Glomerular endothelial cell (primary cell): ENCODE data around the gene COL4A1. TPM values are rescaled to one million over a fixed set of nuclear protein-coding genes. Genes with fewer than 3 reads are reported as not detected.

ENCODE experiments used
- DNase-seq: peaks from one replicate; pipeline ENCODE4 v3.0.0-alpha.2; 2011; ENCODE audit warnings: low read depth, low spot score; ENCODE audit errors: extremely low read depth
- total RNA-seq: library from RNA; depleted of rRNA; stranded (reverse); fragments of >200 nt; gene quantifications from 2 replicates; pipeline ENCODE4 v1.2.3, GENCODE V29; 2015

The COL4A1 gene
- total RNA-seq, 1 donor from 2014 or later: 4,558 TPM

DNA sequence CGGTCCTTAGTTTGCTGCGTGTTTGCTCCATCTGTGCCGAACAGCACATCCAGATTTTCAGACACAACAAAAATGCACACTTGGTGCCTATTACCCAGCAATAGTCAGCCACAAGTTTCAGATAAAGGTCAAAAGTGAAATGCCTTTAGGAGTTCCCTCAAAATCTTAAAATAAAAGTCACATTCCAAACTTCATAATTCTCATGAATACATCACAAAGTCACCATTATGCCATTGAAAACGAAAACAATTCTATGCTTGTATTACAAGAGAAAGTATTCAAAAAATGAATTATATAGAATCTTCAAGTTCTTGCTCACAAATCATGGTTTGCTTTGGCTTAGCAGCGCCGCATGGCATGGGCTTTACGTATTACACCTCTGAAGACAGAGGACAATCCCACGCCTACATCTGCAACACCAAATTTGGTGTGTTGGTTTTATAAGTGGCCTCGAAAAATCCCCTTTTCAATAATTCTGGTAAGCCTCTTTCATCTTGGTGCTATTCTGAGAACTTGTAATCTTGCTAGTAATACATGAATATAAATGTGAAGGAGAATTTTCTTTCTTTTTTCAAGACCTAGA lies 26.6 kb downstream of the COL4A1 start:
- DNase-seq: no peak

- DNase-seq: no peak
Measured at GRCh38 chr13:110279684-110280083, 27.3 kb downstream of the COL4A1 start.

DNA sequence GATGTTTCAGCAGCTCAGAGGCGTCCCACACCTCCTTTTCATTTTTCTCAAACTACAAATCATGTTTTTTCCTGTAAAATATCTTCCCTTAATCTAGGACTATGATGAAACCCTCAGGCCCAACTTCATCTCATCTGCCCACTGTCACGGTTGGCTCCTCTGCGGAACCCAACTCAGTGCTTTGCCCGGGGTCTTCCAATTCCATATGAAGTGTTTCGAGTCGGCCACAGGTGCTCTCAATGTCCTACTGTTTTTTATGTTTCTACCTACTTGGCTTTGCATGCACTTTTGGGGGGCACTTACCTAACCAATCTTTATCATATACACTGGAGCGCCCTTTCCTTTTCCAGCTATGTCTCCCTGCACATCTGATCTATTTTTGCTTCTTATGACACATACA lies 28.1 kb downstream of the COL4A1 start:
- no peak for DNase-seq

DNA sequence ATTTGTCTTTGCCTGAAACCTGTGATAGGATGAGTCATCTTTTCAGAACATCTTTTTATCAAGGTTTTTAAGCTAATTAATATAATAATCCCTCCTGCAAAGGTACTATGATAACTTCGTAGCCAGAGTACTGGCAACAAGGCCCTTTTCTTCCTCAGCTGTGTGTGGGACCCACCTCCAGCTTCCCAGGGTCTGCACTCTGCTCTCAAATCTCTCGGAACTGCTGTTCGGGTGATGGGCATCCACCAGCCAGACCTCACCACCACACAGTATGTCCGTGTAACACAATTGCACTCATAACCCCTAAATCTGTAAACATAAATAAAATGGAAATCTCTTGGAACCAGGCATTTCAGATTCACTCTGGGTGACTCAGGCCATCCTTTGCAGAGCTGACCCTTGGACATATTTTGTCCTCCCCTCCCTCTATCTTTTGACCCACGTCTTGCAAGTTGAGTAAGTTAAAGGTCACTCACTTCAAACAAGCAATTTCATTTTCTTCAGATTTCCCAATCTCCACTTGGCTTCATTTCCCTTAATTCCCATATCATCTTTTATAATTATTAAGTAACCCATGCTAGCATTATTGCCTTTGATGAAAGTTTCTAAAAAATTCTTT lies 29.5 kb downstream of the COL4A1 start:
- DNase-seq: no peak

DNA sequence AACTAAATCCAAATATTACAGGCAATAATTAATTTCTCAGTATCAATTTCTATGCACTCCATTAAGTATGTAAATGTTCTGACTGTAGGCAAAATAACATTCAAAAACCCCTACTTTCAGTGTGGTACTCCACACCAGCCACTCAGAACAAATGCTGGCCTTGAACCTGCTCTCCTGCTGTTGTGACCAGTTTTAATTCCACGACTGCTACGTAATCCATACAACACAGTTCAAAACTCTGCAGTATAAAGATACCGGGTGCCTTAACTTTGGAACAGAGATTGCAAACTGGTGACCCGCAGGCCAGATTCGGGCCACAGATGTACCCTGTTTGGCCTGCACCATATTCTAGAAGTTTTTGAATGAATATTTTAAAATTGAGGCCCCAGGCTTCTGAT lies 30.4 kb downstream of the COL4A1 start:
- no peak for DNase-seq

GRCh38 chr13:110275931-110276552 lies 30.9 kb downstream of the COL4A1 start:
- no peak for DNase-seq

DNA sequence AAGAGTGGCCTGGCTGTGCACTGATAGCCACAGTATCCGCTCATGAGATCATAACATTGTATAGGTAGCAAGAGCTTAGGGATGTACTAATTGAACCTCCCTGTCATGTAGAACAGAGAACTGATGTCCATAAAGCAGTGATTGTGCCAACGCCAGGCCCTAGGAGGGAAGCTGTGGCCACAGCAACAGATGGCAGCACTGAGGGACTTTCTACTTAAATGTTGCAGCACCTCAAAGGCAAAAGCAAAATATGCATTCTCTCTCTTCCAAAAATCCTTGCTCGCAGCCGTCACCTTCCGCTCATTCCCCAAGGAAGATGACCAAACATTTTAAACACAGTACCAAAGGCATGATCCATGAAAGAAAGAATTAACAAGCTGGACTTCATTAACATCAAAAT lies 32.3 kb downstream of the COL4A1 start:
- DNase-seq: no peak

DNA sequence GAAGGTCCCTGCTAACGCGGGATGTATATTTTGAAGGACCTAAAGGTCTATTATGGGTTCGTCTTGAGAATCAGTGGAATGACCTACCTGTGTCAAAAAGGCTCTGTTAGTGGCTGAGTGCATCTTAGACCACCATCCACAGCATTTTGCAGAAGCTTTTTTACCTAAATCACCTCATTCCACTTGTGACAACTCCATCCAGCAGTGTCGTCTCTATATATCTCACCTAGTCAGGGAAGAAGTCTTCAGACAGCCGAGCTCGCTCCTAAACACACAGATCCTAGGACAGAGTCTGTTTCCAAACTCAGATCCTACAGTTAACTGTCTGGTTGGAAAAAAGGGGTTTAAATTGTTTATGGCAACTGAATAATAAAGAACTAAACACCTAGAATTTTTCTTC lies 33.7 kb downstream of the COL4A1 start:
- no peak for DNase-seq

- DNase-seq: no peak
Measured at GRCh38 chr13:110272651-110273050, 34.3 kb downstream of the COL4A1 start.

DNA sequence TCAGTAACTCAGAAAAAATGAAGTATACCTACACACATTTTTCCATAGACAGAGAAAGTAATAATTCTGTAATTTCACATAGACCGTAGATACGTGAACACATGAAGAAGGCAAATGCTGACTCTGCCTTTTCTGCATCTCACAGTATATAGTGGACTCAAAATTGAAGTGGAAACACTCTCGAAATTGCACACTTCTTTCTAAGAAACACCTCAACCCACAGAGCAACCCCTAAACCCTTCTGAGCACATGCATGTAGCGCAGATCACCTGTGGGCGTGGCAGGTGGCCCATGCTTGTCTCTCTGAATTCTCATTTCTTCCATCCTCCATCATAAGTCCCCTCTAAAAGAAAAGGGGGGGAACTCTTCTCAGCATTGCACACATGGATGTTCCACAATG lies 34.7 kb downstream of the COL4A1 start:
- no peak for DNase-seq

GRCh38 chr13:110271313-110271712 lies 35.6 kb downstream of the COL4A1 start:
- DNase-seq: no peak

- no peak for DNase-seq
Measured at GRCh38 chr13:110270507-110270906, 36.5 kb downstream of the COL4A1 start.

DNA sequence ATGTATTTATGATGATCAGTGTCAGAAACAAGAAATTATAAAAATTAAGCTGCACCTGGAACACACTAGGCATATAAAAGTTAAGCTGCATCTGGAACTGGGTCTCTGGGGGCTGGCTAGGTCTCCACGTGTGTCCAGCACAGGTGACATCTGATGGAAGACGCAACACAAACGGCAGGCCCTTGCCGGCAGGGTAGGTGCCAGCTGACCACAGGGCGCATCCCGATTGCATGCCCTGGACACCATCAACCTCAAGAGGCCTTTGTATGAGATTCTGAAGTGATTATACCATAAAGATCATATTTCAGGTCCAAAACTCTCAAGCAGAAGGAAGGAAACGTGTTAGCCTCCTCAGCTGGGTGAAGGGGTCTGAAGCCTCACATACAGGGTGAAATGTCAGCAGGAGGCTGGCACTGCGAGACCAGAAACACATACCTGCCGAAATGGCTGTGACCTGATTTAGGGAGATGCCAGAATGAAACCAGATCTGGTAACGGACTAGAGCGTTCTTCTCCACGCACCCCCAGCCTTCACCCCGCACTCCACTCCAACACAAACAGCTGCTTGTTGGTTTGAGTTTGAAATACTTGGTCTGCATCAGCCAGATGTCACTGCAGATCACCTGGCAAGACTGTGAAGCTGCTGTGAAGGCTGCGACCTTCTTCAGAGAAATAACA lies 37.3 kb downstream of the COL4A1 start:
- no peak for DNase-seq

- no peak for DNase-seq
Measured at GRCh38 chr13:110268576-110269185, 38.3 kb downstream of the COL4A1 start.

- DNase-seq: no peak
Measured at GRCh38 chr13:110268061-110268460, 38.9 kb downstream of the COL4A1 start.

DNA sequence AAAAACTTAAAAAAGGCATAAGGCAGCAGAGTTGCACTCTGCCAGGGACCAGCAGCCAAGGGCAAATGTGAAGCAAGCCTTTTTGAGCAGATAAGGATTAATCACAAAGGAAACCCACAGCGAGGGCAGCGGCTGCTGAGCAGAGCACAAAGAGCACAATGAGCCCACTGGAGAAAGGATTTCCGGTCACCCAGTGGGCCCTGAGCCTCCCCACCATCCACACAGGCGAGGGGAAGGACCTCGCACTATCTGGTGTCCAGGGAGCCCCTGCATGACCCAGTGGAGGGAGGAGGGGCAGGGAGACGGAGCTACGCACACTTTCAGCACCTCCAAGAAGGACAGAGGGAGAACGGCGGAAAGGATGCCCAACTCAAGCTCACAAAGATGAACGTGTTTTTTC lies 40.0 kb downstream of the COL4A1 start:
- DNase-seq: no peak

- DNase-seq: no peak
Measured at GRCh38 chr13:110266431-110266809, 40.5 kb downstream of the COL4A1 start.

GRCh38 chr13:110265682-110266430 lies 41.1 kb downstream of the COL4A1 start:
- peak; percentile 74 for DNase-seq

GRCh38 chr13:110265341-110265681 lies 41.6 kb downstream of the COL4A1 start:
- no peak for DNase-seq

DNA sequence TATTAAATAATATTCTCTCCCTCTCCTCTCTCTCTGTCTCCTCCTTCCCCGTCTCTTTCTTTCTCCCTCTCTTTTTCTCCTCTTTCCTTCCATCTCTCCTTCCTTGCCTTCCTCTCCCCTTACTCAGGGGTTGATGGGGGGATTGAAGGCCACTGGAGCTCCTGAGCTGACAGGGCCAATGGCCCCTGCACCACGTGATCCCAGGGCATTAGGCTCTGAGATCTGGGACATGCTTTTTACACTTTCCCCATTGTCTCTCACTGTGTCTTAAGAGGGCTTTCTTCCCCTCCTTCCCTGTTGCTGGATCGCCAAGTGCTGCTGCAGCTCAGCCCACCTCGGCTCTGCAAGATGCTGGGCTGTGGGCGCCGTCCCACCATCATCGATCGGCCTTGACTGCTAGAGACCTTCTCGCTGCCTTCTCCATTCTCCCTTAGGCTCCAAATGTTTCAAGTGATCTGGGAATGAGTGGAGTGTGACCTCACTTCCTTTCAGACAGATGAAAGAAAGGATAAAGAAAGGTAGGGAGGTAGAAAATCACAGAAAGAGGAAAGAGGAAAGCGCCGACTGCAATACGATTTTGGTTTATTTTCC lies 42.2 kb downstream of the COL4A1 start:
- no peak for DNase-seq

DNA sequence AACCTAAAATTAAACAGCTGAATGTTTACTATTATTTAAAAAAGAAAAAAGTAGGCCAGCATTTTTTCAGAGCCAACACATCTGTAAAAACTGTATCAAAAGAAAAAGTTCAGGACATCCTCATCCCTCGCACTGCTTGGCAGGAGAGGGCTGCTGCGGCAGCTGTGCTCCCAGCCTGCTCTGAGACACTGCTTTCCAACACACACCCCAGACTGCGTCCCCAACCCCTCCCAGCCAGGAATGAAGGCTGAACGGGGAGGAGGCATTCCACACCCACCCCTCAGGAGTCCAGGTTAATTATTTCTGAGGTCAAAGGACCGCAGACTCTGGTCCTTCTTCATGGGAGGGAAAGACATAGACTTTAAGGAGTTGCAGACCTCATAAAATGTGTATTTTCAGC lies 43.1 kb downstream of the COL4A1 start:
- DNase-seq: no peak
